HEK293 (cell line): ENCODE data around the gene SMIM41.

Source experiments
- CTCF ChIA-PET: fragments of 350-600 bp; formaldehyde crosslinking; extraction: SDS; loops from one replicate; lab custom pipeline; 2021; ENCODE audit warnings: antibody characterized with exemption; lab: Yijun Ruan, JAX
- POLR2A ChIA-PET: fragments of 300-600 bp; formaldehyde crosslinking; extraction: SDS; loops from one replicate; lab custom pipeline; 2020; ENCODE audit warnings: antibody characterized with exemption, inconsistent platforms; lab: Yijun Ruan, JAX
- H3K27ac ChIP-seq: fragments of 200-500 bp; sonication (Bioruptor generic); 2 replicates; pipeline ENCODE4 v1.5.1; 2014; ENCODE audit warnings: low read depth, low read length, control low read depth, inconsistent platforms; ENCODE audit errors: extremely low read depth
- H3K36me3 ChIP-seq, 2 experiments: fragments of 200-500 bp in 1 of 2; sonication (Bioruptor generic) in 1 of 2; 1 replicate in 1 of 2; 2 replicates in 1 of 2; pipeline ENCODE4 v1.5.1; 2014 to 2017; ENCODE audit warnings: inconsistent platforms in 2 of 2, low read length in 2 of 2; ENCODE audit not compliant: control insufficient read depth in 2 of 2, insufficient read depth in 1 of 2
- H3K4me1 ChIP-seq: fragments of 200-500 bp; sonication (Bioruptor generic); 2 replicates; pipeline ENCODE4 v1.5.1; 2014; ENCODE audit warnings: mild to moderate bottlenecking, low read length, inconsistent platforms; ENCODE audit not compliant: control insufficient read depth, insufficient read depth
- H3K4me3 ChIP-seq: 2 replicates; pipeline ENCODE4 v1.5.1; 2011; ENCODE audit warnings: low read depth, mild to moderate bottlenecking, control low read depth, low read length, moderate library complexity
- H3K9me3 ChIP-seq: fragments of 200-500 bp; sonication (Bioruptor generic); 2 replicates; pipeline ENCODE4 v1.5.1; 2014; ENCODE audit warnings: low read depth, low read length, inconsistent platforms; ENCODE audit not compliant: control insufficient read depth, insufficient read depth
- BCL11B ChIP-seq: fragments of 450-650 bp; formaldehyde crosslinking; IDR thresholded peaks from 2 replicates; pipeline ENCODE4 v1.5.1; 2016; ENCODE audit warnings: low read depth, missing biosample characterization, missing genetic modification characterization
- EGR2 ChIP-seq: fragments of 450-650 bp; formaldehyde crosslinking; IDR thresholded peaks from 2 replicates; pipeline ENCODE4 v1.5.1; 2016; ENCODE audit warnings: low read depth, missing biosample characterization, missing genetic modification characterization
- GLIS1 ChIP-seq: fragments of 450-650 bp; formaldehyde crosslinking; IDR thresholded peaks from 2 replicates; pipeline ENCODE4 v1.5.1; 2016; ENCODE audit warnings: missing biosample characterization, missing genetic modification characterization
- IKZF3 ChIP-seq: fragments of 450-650 bp; IDR thresholded peaks from 2 replicates; pipeline ENCODE4 v1.5.0; 2018; ENCODE audit warnings: missing biosample characterization, mild to moderate bottlenecking, missing genetic modification characterization, moderate library complexity
- KLF16 ChIP-seq: fragments of 450-650 bp; formaldehyde crosslinking; IDR thresholded peaks from 2 replicates; pipeline ENCODE4 v1.5.1; 2017; ENCODE audit warnings: missing biosample characterization, missing genetic modification characterization
- KLF17 ChIP-seq: fragments of 450-650 bp; formaldehyde crosslinking; IDR thresholded peaks from 2 replicates; pipeline ENCODE4 v1.5.1; 2016; ENCODE audit warnings: missing biosample characterization, missing genetic modification characterization
- MEIS1 ChIP-seq: sonication (generic); formaldehyde crosslinking; IDR thresholded peaks from 2 replicates; pipeline ENCODE4 v1.8.1; 2022; ENCODE audit warnings: missing genetic modification reagents, mild to moderate bottlenecking, borderline replicate concordance
- SALL2 ChIP-seq: fragments of 450-650 bp; formaldehyde crosslinking; IDR thresholded peaks from 2 replicates; pipeline ENCODE4 v1.5.0; 2017; ENCODE audit warnings: missing biosample characterization, mild to moderate bottlenecking, missing genetic modification characterization, borderline replicate concordance
- SP2 ChIP-seq: fragments of 450-650 bp; formaldehyde crosslinking; IDR thresholded peaks from 2 replicates; pipeline ENCODE4 v1.5.1; 2016; ENCODE audit warnings: missing biosample characterization, missing genetic modification characterization
- ZBTB20 ChIP-seq: fragments of 450-650 bp; formaldehyde crosslinking; IDR thresholded peaks from 2 replicates; pipeline ENCODE4 v1.5.1; 2016; ENCODE audit warnings: missing biosample characterization, missing genetic modification characterization
- ZBTB48 ChIP-seq: fragments of 450-650 bp; formaldehyde crosslinking; IDR thresholded peaks from 2 replicates; pipeline ENCODE4 v1.5.1; 2016; ENCODE audit warnings: missing biosample characterization, missing genetic modification characterization
- ZBTB8A ChIP-seq: fragments of 450-650 bp; formaldehyde crosslinking; IDR thresholded peaks from 2 replicates; pipeline ENCODE4 v1.5.1; 2016; ENCODE audit warnings: missing biosample characterization, missing genetic modification characterization
- ZEB2 ChIP-seq: fragments of 450-650 bp; formaldehyde crosslinking; IDR thresholded peaks from 2 replicates; pipeline ENCODE4 v1.5.1; 2016; ENCODE audit warnings: missing biosample characterization, missing genetic modification characterization
- ZFHX2 ChIP-seq: fragments of 450-650 bp; formaldehyde crosslinking; conservative IDR thresholded peaks from 2 replicates; pipeline ENCODE4 v1.5.1; 2016; ENCODE audit warnings: missing biosample characterization, missing genetic modification characterization
- ZFP3 ChIP-seq: fragments of 450-650 bp; formaldehyde crosslinking; IDR thresholded peaks from 2 replicates; pipeline ENCODE4 v1.5.1; 2016; ENCODE audit warnings: low read depth, missing biosample characterization, missing genetic modification characterization
- ZNF146 ChIP-seq: fragments of 450-650 bp; formaldehyde crosslinking; IDR thresholded peaks from 2 replicates; pipeline ENCODE4 v1.5.1; 2016; ENCODE audit warnings: missing biosample characterization, missing genetic modification characterization
- ZNF155 ChIP-seq: fragments of 450-650 bp; formaldehyde crosslinking; IDR thresholded peaks from 2 replicates; pipeline ENCODE4 v1.5.1; 2016; ENCODE audit warnings: missing biosample characterization, missing genetic modification characterization
- ZNF16 ChIP-seq: fragments of 450-650 bp; formaldehyde crosslinking; IDR thresholded peaks from 2 replicates; pipeline ENCODE4 v1.5.1; 2016; ENCODE audit warnings: low read depth, missing biosample characterization, missing genetic modification characterization
- ZNF169 ChIP-seq: fragments of 450-650 bp; formaldehyde crosslinking; IDR thresholded peaks from 2 replicates; pipeline ENCODE4 v1.5.1; 2016; ENCODE audit warnings: missing biosample characterization, missing genetic modification characterization
- ZNF2 ChIP-seq: fragments of 450-650 bp; formaldehyde crosslinking; IDR thresholded peaks from 2 replicates; pipeline ENCODE4 v1.5.1; 2016; ENCODE audit warnings: missing biosample characterization, missing genetic modification characterization
- ZNF211 ChIP-seq: fragments of 450-650 bp; formaldehyde crosslinking; IDR thresholded peaks from 2 replicates; pipeline ENCODE4 v1.5.1; 2016; ENCODE audit warnings: low read depth, missing biosample characterization, missing genetic modification characterization
- ZNF274 ChIP-seq, 2 experiments: fragments of 200-500 bp in 1 of 2; fragments of 450-650 bp in 1 of 2; sonication (Bioruptor generic) in 1 of 2; formaldehyde crosslinking in 1 of 2; IDR thresholded peaks; 2 replicates each; pipeline versions ENCODE4 v1.5.1 to v1.6.1; 2014 to 2016; ENCODE audit warnings: borderline replicate concordance in 1 of 2, inconsistent platforms in 1 of 2, low read length in 1 of 2, missing biosample characterization in 1 of 2, missing genetic modification characterization in 1 of 2
- ZNF280C ChIP-seq: fragments of 450-650 bp; formaldehyde crosslinking; IDR thresholded peaks from 2 replicates; pipeline ENCODE4 v1.5.1; 2016; ENCODE audit warnings: missing biosample characterization, missing genetic modification characterization
- ZNF341 ChIP-seq: fragments of 450-650 bp; formaldehyde crosslinking; IDR thresholded peaks from 2 replicates; pipeline ENCODE4; 2016; ENCODE audit warnings: low read depth, missing biosample characterization, missing genetic modification characterization
- ZNF366 ChIP-seq: fragments of 450-650 bp; formaldehyde crosslinking; conservative IDR thresholded peaks from 2 replicates; pipeline ENCODE4 v1.5.1; 2016; ENCODE audit warnings: missing biosample characterization, missing genetic modification characterization
- ZNF416 ChIP-seq: fragments of 450-650 bp; formaldehyde crosslinking; IDR thresholded peaks from 2 replicates; pipeline ENCODE4 v1.5.1; 2016; ENCODE audit warnings: missing biosample characterization, missing genetic modification characterization
- ZNF610 ChIP-seq: fragments of 450-650 bp; formaldehyde crosslinking; IDR thresholded peaks from 2 replicates; pipeline ENCODE4 v1.5.1; 2016; ENCODE audit warnings: missing biosample characterization, missing genetic modification characterization, borderline replicate concordance
- ZNF670 ChIP-seq: fragments of 450-650 bp; formaldehyde crosslinking; IDR thresholded peaks from 2 replicates; pipeline ENCODE4 v1.5.1; 2016; ENCODE audit warnings: missing biosample characterization, missing genetic modification characterization, low read depth
- ZNF707 ChIP-seq: fragments of 450-650 bp; formaldehyde crosslinking; IDR thresholded peaks from 2 replicates; pipeline ENCODE4 v1.5.1; 2016; ENCODE audit warnings: missing biosample characterization, missing genetic modification characterization
- ZNF747 ChIP-seq: fragments of 450-650 bp; formaldehyde crosslinking; IDR thresholded peaks from 2 replicates; pipeline ENCODE4 v1.5.1; 2016; ENCODE audit warnings: missing biosample characterization, missing genetic modification characterization
- ZNF76 ChIP-seq: fragments of 450-650 bp; formaldehyde crosslinking; IDR thresholded peaks from 2 replicates; pipeline ENCODE4; 2016; ENCODE audit warnings: low read depth, missing biosample characterization, missing genetic modification characterization, borderline replicate concordance

SMIM41 gene

GRCh38 chr12:52137746-52138145 is 58.2 kb downstream of the SMIM41 start:
- Histone ChIP-seq H3K27ac (no peak overlapping the region), H3K4me1 (no peaks in the 10 kb centered on the region; the same call in 1 of the 2 replicates), H3K36me3 (no peaks in the 10 kb centered on the region), H3K9me3 (no peaks in the 10 kb centered on the region), H3K4me3 (no peak overlapping the region)
- POLR2A ChIA-PET = no interaction called here
- TF ChIP-seq BCL11B (tag by site-specific recombination) (no peak), ZNF16 (tag by site-specific recombination) (peak; percentile 53; the same call in 1 of the 2 replicates), ZNF146 (tag by site-specific recombination) (no peak), ZNF274 (IDR thresholded peaks at IDR 0.05; ENCODE audit: low read length) (no peak), ZNF274 (tag by site-specific recombination; IDR thresholded peaks at IDR 0.05; ENCODE audit: borderline replicate concordance) (no peak)
- CTCF ChIA-PET = interaction anchor here (0.7 to 1.9 kb wide), 4 partner anchors 8 to 256 kb away, joined by 3 to 8 read pairs (median 5); no protein-coding TSS in a partner anchor

- ChIA-PET POLR2A (no interaction called here), CTCF (interaction anchor here (0.7 to 3.3 kb wide), 16 partner anchors 9 to 842 kb away, joined by 3 to 21 read pairs (median 4); partner anchors contain the start of gene KRT18)
- Histone ChIP-seq H3K4me3 (no peak overlapping the region), H3K9me3 (no peaks in the 10 kb centered on the region), H3K36me3 (no peaks in the 10 kb centered on the region), H3K27ac (no peak overlapping the region), H3K4me1 (no peaks in the 10 kb centered on the region; the same call in 1 of the 2 replicates)
- no peak for TF ChIP-seq ZBTB48 (tag by site-specific recombination)
- no peak for TF ChIP-seq ZNF280C
- TF ChIP-seq EGR2 (tag by site-specific recombination) = no peak
- no peak for TF ChIP-seq ZBTB8A (tag by site-specific recombination)
- no peak for TF ChIP-seq MEIS1 (CRISPR knock-in tag)
- TF ChIP-seq ZNF707 = no peak
- TF ChIP-seq ZNF416 (tag by site-specific recombination) = no peak
These were observed 59.6 kb downstream of the SMIM41 start for GRCh38 chr12:52139147-52139546.

- no peaks in the 10 kb centered on the region for H3K36me3 ChIP-seq
- no peaks in the 10 kb centered on the region for H3K9me3 ChIP-seq
- ChIA-PET CTCF (interaction anchor here (0.6 to 3.3 kb wide), 26 partner anchors 8 to 886 kb away, joined by 3 to 21 read pairs (median 4); no protein-coding TSS in a partner anchor), POLR2A (no interaction called here)
- H3K4me1 ChIP-seq = no peaks in the 10 kb centered on the region; the same call in 1 of the 2 replicates
- H3K4me3 ChIP-seq = no peak overlapping the region
- H3K27ac ChIP-seq = no peak overlapping the region
- TF ChIP-seq ZNF610 (tag by site-specific recombination) (no peak), GLIS1 (tag by site-specific recombination) (no peak; the same call in 1 of the 2 replicates), ZBTB20 (tag by site-specific recombination) (no peak), ZNF2 (tag by site-specific recombination) (peak; percentile 66; the same call in 1 of the 2 replicates), ZNF341 (tag by site-specific recombination) (no peak), ZEB2 (peak; percentile 78; the same call in 1 of the 2 replicates), IKZF3 (tag by site-specific recombination) (0 out of 2 replicates have a peak, but pooled peaks have one; percentile 47), SALL2 (no peak), KLF17 (tag by site-specific recombination) (no peak), ZNF366 (tag by site-specific recombination) (no peak), ZNF211 (tag by site-specific recombination) (no peak), ZFHX2 (tag by site-specific recombination) (no peak), ZNF76 (tag by site-specific recombination) (peak; percentile 53; the same call in 1 of the 2 replicates), SP2 (no peak), ZNF155 (no peak), ZFP3 (tag by site-specific recombination) (no peak), ZNF747 (tag by site-specific recombination) (no peak), ZNF169 (no peak), KLF16 (tag by site-specific recombination) (no peak), ZNF670 (tag by site-specific recombination) (no peak), MEIS1 (CRISPR knock-in tag) (no peak)
These were observed 60.1 kb downstream of the SMIM41 start for GRCh38 chr12:52139579-52140062.
